Spinal cord (tissue), 10 donors: ENCODE results near the gene RHEBL1. TPM values are rescaled to one million over a fixed set of nuclear protein-coding genes. Genes with fewer than 3 reads are reported as not detected.

Experiments used
- DNase-seq, 6 donors: peaks; one replicate each; pipeline versions ENCODE4 v3.0.0 to v3.0.0-alpha.2; 2013 to 2015; ENCODE audit warnings: low spot score in 6 of 6, low read depth in 4 of 6
- H3K27ac ChIP-seq: one replicate; pipeline ENCODE4 v1.5.1; 2013; ENCODE audit warnings: low read depth, low read length, control low read depth
- H3K27me3 ChIP-seq: one replicate; pipeline ENCODE4 v1.6.1; 2013; ENCODE audit warnings: low read length; ENCODE audit not compliant: control insufficient read depth, insufficient read depth
- H3K36me3 ChIP-seq: one replicate; pipeline ENCODE4 v1.6.1; 2013; ENCODE audit warnings: low read length; ENCODE audit not compliant: control insufficient read depth, insufficient read depth
- H3K4me1 ChIP-seq: one replicate; pipeline ENCODE4 v1.6.1; 2013; ENCODE audit warnings: low read length; ENCODE audit not compliant: control insufficient read depth, insufficient read depth
- H3K4me3 ChIP-seq: one replicate; pipeline ENCODE4 v1.5.1; 2013; ENCODE audit warnings: low read depth, low read length, control low read depth
- H3K9me3 ChIP-seq: one replicate; pipeline ENCODE4 v1.6.1; 2013; ENCODE audit warnings: low read length; ENCODE audit not compliant: control insufficient read depth, insufficient read depth
- WGBS: methylation state at CpG from one replicate; pipeline ENCODE4 v1.1.5; 2013; ENCODE audit warnings: missing lambda C conversion rate; ENCODE audit not compliant: insufficient coverage; 5-methylcytosine and 5-hydroxymethylcytosine counted together
- long read RNA-seq, 4 donors: transcript quantifications; one replicate each; lab custom pipeline, GENCODE V29; 2026
- polyA plus RNA-seq, 2 donors: library from polyadenylated mRNA; unstranded; fragments of 120-200 nt; gene quantifications; one replicate each; pipeline ENCODE4 v1.2.1, GENCODE V29; 2013; ENCODE audit not compliant: insufficient read length in 2 of 2
- total RNA-seq, 2 donors: library from RNA; depleted of rRNA in 1 of 2; stranded (reverse); fragments of 120-200 nt in 1 of 2; fragments of >200 nt in 1 of 2; gene quantifications; one replicate each; pipeline versions ENCODE4 v1.2.3 to v1.2.4, GENCODE V29; 2013 to 2014
- donor health status: healthy.

RHEBL1 gene
- total RNA-seq = 1 to 10 TPM; 1.5 to 1.6 TPM
- polyA plus RNA-seq = 1 to 10 TPM; 2.0 to 4.1 TPM
- long read RNA-seq, donor 1 = 0 reads
- long read RNA-seq, donor 2 = 0 reads
- long read RNA-seq, donor 3, partial matches to known transcripts = 0 of 2 reads
- long read RNA-seq, donor 3, other reads (novel, unspliced or antisense) = 0 of 2 reads
- long read RNA-seq, donor 4, partial matches to known transcripts = 0 of 2 reads
- long read RNA-seq, donor 4, other reads (novel, unspliced or antisense) = 0 of 2 reads

DNA sequence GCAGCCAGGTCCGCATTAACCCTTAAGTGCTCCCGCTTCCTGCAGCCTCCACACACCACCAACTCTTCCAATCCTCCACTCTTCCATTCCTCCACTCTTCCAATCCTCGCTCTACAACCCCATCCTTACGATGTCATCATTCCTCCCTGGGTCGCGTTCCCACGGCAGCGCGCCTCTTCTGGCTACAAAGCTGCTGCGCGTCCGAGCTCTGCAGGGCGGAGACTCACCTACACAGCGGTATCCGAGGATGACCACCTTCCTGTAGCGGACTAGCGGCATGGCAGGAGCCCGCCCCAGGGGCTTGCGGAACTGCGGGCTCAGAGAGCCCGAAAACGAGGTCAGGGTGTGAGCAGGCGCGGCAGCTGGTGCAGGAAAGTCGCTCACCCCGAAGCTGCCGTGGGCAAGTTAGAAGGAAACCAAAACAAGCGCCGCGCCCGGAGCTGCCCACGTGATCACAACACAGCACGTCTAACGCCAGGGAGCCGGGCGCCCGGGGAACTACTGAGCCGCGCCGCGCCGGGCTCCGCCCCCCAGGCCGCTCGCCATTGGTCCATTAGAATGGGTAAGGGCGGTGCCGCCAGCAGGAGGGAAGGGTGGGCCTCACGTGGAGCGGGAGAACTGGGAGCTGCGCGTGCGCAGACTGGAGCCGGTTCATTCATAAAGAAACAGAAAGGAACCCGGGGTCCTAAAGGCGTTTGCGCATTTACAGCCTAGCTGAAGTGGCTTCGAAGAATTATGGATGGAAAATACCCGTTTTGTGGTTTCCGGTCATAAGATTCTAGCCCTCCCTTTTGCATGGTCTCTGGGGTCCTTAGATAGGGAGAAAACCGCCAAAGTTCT is at the start of gene RHEBL1:
Gene RHEBL1 (minus strand): TSS at position 473 of the 840 bp plus-strand sequence. CDS start 194 bp downstream, at position 279.
- H3K36me3 ChIP-seq = peaks cover 2% of the 10 kb centered on the region
- H3K9me3 ChIP-seq = no peaks in the 10 kb centered on the region
- peaks cover 13% of the 10 kb centered on the region for H3K4me1 ChIP-seq
- H3K4me3 ChIP-seq = peak within 1 kb of the TSS; percentile 90
- peak within 1 kb of the TSS; percentile 52 for H3K27ac ChIP-seq
- WGBS = under 1% methylated on average over 55 of the region's 60 CpGs
- H3K27me3 ChIP-seq = no peaks in the 10 kb centered on the region
- peak in 5 of 6 donors; percentile 87 to 99 (median 94) for DNase-seq

DNA sequence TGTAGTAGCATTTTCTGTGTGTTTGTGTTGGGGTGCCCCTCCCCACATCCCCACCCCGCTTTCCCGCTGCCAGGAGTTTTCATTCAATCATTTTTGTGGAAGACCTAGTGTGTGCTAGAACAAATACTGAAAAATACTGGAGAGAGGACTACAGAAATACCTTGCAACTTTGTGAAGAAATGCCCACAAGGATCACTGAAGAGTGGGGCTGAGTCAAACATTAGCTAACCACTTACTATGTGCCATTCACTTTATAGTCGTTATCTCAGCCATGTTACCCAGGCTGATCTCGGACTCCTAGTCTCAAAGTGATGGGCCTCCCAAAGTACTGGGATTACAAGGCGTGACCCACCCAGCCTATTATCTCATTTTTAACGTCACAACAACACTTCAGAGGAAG is 41.4 kb upstream of the RHEBL1 start:
- WGBS = 15% methylated on average over 2 of the region's 6 CpGs

GRCh38 chr12:49110464-49111155 is 40.8 kb upstream of the RHEBL1 start, which contains the start of gene LMBR1L:
Gene LMBR1L, minus strand, starts transcription at chr12:49110847. Its CDS starts 292 bp downstream, at chr12:49110555.
- Histone ChIP-seq H3K9me3 (no peaks in the 10 kb centered on the region), H3K4me1 (peaks cover 34% of the 10 kb centered on the region), H3K27me3 (no peaks in the 10 kb centered on the region), H3K4me3 (peak within 1 kb of the TSS; percentile 99), H3K36me3 (peaks cover 16% of the 10 kb centered on the region), H3K27ac (peak within 1 kb of the TSS; percentile 98)
- DNase-seq = peak; percentile 95 to 100 (median 97)
- under 1% methylated on average over 38 of the region's 43 CpGs for WGBS

More for the DNA sequence above, 41.4 kb upstream of the RHEBL1 start:
- no peak for DNase-seq
- peak overlapping the region; percentile 98 for H3K27ac ChIP-seq
- no peaks in the 10 kb centered on the region for H3K27me3 ChIP-seq
- peaks cover 10% of the 10 kb centered on the region for H3K36me3 ChIP-seq
- H3K4me3 ChIP-seq = peak overlapping the region; percentile 99
- no peaks in the 10 kb centered on the region for H3K9me3 ChIP-seq
- H3K4me1 ChIP-seq = peaks cover 34% of the 10 kb centered on the region

- H3K27me3 ChIP-seq = no peaks in the 10 kb centered on the region
- peak in 2 of 6 donors; percentile 80 to 85 for DNase-seq
- H3K27ac ChIP-seq = peak overlapping the region; percentile 98
- peak overlapping the region; percentile 99 for H3K4me3 ChIP-seq
- H3K36me3 ChIP-seq = peaks cover 23% of the 10 kb centered on the region
- 2% methylated on average over 25 of the region's 33 CpGs for WGBS
- H3K9me3 ChIP-seq = no peaks in the 10 kb centered on the region
- peaks cover 35% of the 10 kb centered on the region for H3K4me1 ChIP-seq
Observed at GRCh38 chr12:49109641-49110463, 40.1 kb upstream of the RHEBL1 start.

DNA sequence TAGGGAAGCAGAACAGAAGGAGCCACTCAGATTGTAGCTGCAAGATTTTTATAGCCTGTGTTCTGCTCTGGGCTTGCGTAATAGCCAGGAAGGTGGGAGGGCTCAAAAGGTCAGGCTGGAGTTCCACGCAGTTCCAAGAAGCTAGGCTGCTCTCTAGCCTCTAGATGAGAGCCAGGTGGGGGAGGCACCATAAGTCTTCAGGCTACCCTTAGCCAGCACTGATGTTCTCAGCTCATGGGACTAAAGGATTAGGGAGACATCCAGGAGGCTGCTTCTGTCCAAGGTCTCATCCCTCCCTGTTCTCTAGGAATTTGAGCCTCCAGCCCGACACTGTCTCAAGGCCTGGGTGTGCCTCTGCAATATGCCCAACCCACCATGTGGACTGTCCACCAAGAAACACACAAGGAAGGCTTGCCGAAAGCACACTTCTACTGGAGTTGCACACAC is 39.2 kb upstream of the RHEBL1 start:
- DNase-seq = no peak
- WGBS = 68% methylated on average over 4 of the region's 4 CpGs
- peaks cover 40% of the 10 kb centered on the region for H3K4me1 ChIP-seq
- H3K4me3 ChIP-seq = no peak overlapping the region
- peaks cover 32% of the 10 kb centered on the region for H3K36me3 ChIP-seq
- H3K27me3 ChIP-seq = no peaks in the 10 kb centered on the region
- H3K9me3 ChIP-seq = no peaks in the 10 kb centered on the region
- H3K27ac ChIP-seq = peak overlapping the region; percentile 98

GRCh38 chr12:49105504-49106084 is 35.8 kb upstream of the RHEBL1 start:
- peaks cover 64% of the 10 kb centered on the region for H3K36me3 ChIP-seq
- H3K27ac ChIP-seq = no peak overlapping the region

GRCh38 chr12:49104822-49105221 is 35.0 kb upstream of the RHEBL1 start:
- WGBS = 76% methylated on average over 3 of the region's 3 CpGs
- Histone ChIP-seq H3K27me3 (no peaks in the 10 kb centered on the region), H3K4me3 (no peak overlapping the region), H3K4me1 (peaks cover 37% of the 10 kb centered on the region), H3K36me3 (peaks cover 72% of the 10 kb centered on the region), H3K27ac (no peak overlapping the region), H3K9me3 (no peaks in the 10 kb centered on the region)
- no peak for DNase-seq

More at GRCh38 chr12:49105504-49106084, 35.8 kb upstream of the RHEBL1 start:
- no peaks in the 10 kb centered on the region for H3K9me3 ChIP-seq
- DNase-seq = no peak
- H3K4me3 ChIP-seq = no peak overlapping the region
- peaks cover 37% of the 10 kb centered on the region for H3K4me1 ChIP-seq
- no peaks in the 10 kb centered on the region for H3K27me3 ChIP-seq
- 77% methylated on average over 8 of the region's 9 CpGs for WGBS

- Histone ChIP-seq H3K4me3 (no peak overlapping the region), H3K27me3 (peaks cover under 1% of the 10 kb centered on the region), H3K4me1 (peaks cover 16% of the 10 kb centered on the region), H3K27ac (no peak overlapping the region), H3K36me3 (peaks cover 93% of the 10 kb centered on the region), H3K9me3 (no peaks in the 10 kb centered on the region)
- no peak for DNase-seq
- WGBS = 96% methylated on average over 3 of the region's 6 CpGs
Observed at GRCh38 chr12:49100380-49100779, 30.6 kb upstream of the RHEBL1 start.
